HUES6 (cell line): ENCODE measurements around the gene PCSK6.

Experiments used
- H3K27ac ChIP-seq: 2 replicates; pipeline ENCODE4 v1.7.0; 2013; ENCODE audit warnings: low read depth, mild to moderate bottlenecking, low read length, inconsistent platforms
- H3K27me3 ChIP-seq: 2 replicates; pipeline ENCODE4 v1.6.1; 2013; ENCODE audit warnings: low read length; ENCODE audit not compliant: control insufficient read depth, insufficient read depth
- H3K36me3 ChIP-seq: 2 replicates; pipeline ENCODE4 v1.6.1; 2013; ENCODE audit warnings: low read length; ENCODE audit not compliant: control insufficient read depth, insufficient read depth
- H3K4me1 ChIP-seq: 2 replicates; pipeline ENCODE4 v1.6.1; 2013; ENCODE audit warnings: low read length; ENCODE audit not compliant: control insufficient read depth, insufficient read depth
- H3K4me3 ChIP-seq: 2 replicates; pipeline ENCODE4 v1.5.1; 2013; ENCODE audit warnings: low read depth, low read length
- H3K9ac ChIP-seq: one replicate; pipeline ENCODE4 v1.6.1; 2013; ENCODE audit warnings: mild to moderate bottlenecking, low read length
- H3K9me3 ChIP-seq: 2 replicates; pipeline ENCODE4 v1.6.1; 2013; ENCODE audit warnings: low read depth, low read length; ENCODE audit not compliant: control insufficient read depth, insufficient read depth

The PCSK6 gene

DNA sequence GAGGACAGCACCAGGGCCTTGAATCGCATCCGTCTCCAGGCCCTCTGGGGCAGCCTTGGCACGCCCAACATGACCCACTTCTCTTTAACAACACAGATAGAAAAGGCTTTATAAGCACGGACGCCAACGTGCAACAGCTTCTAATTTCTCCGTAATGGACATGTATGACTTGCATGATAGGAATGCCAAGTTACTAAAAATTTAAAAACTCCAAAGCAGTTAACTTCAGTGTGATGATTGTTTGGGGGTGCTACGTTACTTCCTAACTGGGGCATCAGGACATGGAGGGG is 163.5 kb downstream of the PCSK6 start:
- H3K36me3 ChIP-seq, result no peaks in the 10 kb centered on the region
- H3K27me3 ChIP-seq, result peaks cover 14% of the 10 kb centered on the region; the same call in 1 of the 2 replicates
- H3K4me3 ChIP-seq, result no peak overlapping the region
- no peaks in the 10 kb centered on the region for H3K4me1 ChIP-seq
- no peak overlapping the region for H3K9ac ChIP-seq
- H3K9me3 ChIP-seq, result no peaks in the 10 kb centered on the region
- no peak overlapping the region for H3K27ac ChIP-seq

- peaks cover 14% of the 10 kb centered on the region; the same call in 1 of the 2 replicates for H3K27me3 ChIP-seq
- H3K9me3 ChIP-seq, result no peaks in the 10 kb centered on the region
- no peaks in the 10 kb centered on the region for H3K36me3 ChIP-seq
- no peak overlapping the region for H3K9ac ChIP-seq
- no peak overlapping the region for H3K27ac ChIP-seq
- H3K4me1 ChIP-seq, result no peaks in the 10 kb centered on the region
- H3K4me3 ChIP-seq, result no peak overlapping the region
These were observed 164.1 kb downstream of the PCSK6 start for GRCh38 chr15:101325263-101326025.

DNA sequence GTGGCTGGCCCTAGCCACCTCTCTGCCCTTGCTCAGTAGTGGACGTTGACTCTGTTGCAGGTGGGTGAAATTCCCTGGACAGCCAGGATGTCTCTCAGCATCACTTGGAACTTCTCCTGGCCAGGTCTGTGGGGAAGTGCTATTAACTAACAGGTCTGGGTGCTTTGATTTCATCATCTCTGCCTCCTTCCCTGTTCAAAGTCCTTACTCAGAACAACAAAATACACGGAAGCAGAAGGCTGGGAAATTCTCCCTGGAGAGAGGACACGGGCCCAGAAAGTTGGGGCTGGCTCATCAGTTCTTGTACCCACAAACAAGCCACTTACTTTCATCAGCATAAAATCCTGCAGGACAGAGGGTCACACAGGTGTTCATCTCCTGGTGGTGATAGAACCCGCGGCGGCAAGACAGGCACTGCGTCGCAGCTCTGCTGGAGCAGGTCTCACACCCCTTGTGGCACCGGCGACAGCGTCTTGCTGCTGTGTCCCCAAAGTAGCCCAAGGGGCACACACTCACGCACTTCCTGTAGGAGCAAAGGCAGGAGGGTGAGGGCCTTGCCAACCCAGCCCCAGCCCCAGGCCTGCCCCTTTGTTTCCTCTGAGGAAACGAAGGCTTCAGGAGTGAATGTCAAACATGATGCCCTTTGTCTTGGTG is 164.9 kb downstream of the PCSK6 start:
- Histone ChIP-seq H3K9me3 (no peaks in the 10 kb centered on the region), H3K27ac (no peak overlapping the region), H3K4me1 (no peaks in the 10 kb centered on the region), H3K9ac (no peak overlapping the region), H3K4me3 (no peak overlapping the region), H3K27me3 (peaks cover 8% of the 10 kb centered on the region; the same call in 1 of the 2 replicates), H3K36me3 (no peaks in the 10 kb centered on the region)

- Histone ChIP-seq H3K9ac (no peak overlapping the region), H3K27ac (no peak overlapping the region), H3K27me3 (0 out of 2 replicates have a peak, but pooled peaks cover 5% of the 10 kb centered on the region), H3K4me1 (no peaks in the 10 kb centered on the region), H3K9me3 (no peaks in the 10 kb centered on the region), H3K36me3 (no peaks in the 10 kb centered on the region), H3K4me3 (no peak overlapping the region)
These were observed 165.5 kb downstream of the PCSK6 start for GRCh38 chr15:101323793-101324523.

GRCh38 chr15:101322854-101323477 is 166.5 kb downstream of the PCSK6 start:
- H3K4me1 ChIP-seq, result no peaks in the 10 kb centered on the region
- no peaks in the 10 kb centered on the region for H3K9me3 ChIP-seq
- 0 out of 2 replicates have a peak, but pooled peaks cover under 1% of the 10 kb centered on the region for H3K27me3 ChIP-seq
- no peak overlapping the region for H3K4me3 ChIP-seq
- H3K9ac ChIP-seq, result no peak overlapping the region
- no peak overlapping the region for H3K27ac ChIP-seq
- no peaks in the 10 kb centered on the region for H3K36me3 ChIP-seq

- Histone ChIP-seq H3K4me3 (no peak overlapping the region), H3K4me1 (no peaks in the 10 kb centered on the region), H3K36me3 (no peaks in the 10 kb centered on the region), H3K27me3 (no peaks in the 10 kb centered on the region), H3K9me3 (no peaks in the 10 kb centered on the region), H3K9ac (no peak overlapping the region), H3K27ac (no peak overlapping the region)
These were observed 167.4 kb downstream of the PCSK6 start for GRCh38 chr15:101322016-101322695.

- Histone ChIP-seq H3K27me3 (no peaks in the 10 kb centered on the region), H3K36me3 (no peaks in the 10 kb centered on the region), H3K9me3 (no peaks in the 10 kb centered on the region), H3K4me1 (no peaks in the 10 kb centered on the region), H3K4me3 (no peak overlapping the region), H3K27ac (no peak overlapping the region), H3K9ac (no peak overlapping the region)
These were observed 168.9 kb downstream of the PCSK6 start for GRCh38 chr15:101320501-101321052.

DNA sequence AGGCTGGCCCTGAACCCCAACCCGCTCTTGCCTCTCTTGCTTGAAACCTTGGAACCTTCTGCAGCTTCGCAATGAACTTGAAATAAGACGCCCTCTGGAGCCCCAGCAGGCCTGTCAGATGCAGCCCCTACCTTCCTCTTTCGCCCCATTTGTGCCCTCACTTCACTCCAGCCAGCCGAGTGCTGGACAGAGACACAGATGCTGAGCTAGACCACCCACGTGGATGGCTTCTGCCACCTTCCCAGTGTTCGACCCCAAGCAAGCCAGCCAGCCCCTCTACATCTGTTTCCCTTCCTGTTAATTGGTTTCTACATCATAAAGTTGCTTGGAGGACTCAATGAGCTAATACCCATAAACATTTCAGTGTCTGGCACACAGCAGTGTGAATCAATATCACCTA is 170.7 kb downstream of the PCSK6 start:
- Histone ChIP-seq H3K4me3 (no peak overlapping the region), H3K27ac (no peak overlapping the region), H3K36me3 (no peaks in the 10 kb centered on the region)

DNA sequence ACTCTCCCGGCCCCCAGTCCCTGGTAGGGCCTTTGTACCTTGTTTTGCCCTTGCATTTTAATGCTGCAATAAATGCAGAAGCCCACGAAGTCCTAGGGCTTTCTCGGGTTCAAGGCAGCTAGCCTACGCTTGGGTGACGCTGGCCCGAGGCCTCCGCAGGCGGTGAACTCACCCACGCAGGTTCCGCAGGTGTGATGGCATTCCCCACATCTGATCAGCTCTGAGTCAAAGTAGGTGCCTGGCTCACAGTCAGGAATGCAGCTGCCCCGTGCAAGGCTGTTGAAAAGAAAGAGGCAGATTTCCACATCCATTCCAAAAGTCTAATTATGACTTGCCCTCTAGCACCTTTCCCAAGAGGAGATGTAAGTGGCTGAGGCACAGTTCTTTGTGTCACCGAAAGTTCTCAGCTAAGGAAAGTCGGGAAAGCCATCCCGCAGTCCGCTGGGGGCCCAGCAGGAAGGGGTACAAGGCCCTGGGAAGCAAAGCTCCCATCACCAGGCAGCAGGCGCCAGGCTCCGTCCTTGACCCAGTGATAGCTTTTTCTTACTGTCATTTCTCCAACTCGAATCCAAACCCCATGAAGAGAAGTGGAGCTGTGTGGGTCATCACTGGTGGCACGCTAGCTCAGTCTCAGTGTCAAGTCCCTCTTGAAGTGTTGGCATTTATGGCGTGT is 171.2 kb downstream of the PCSK6 start:
- Histone ChIP-seq H3K9ac (no peak overlapping the region), H3K4me1 (no peaks in the 10 kb centered on the region), H3K27me3 (no peaks in the 10 kb centered on the region), H3K27ac (no peak overlapping the region), H3K36me3 (no peaks in the 10 kb centered on the region), H3K4me3 (no peak overlapping the region), H3K9me3 (no peaks in the 10 kb centered on the region)

More for the DNA sequence above, 170.7 kb downstream of the PCSK6 start:
- H3K4me1 ChIP-seq, result no peaks in the 10 kb centered on the region
- no peak overlapping the region for H3K9ac ChIP-seq
- H3K9me3 ChIP-seq, result no peaks in the 10 kb centered on the region
- H3K27me3 ChIP-seq, result no peaks in the 10 kb centered on the region

DNA sequence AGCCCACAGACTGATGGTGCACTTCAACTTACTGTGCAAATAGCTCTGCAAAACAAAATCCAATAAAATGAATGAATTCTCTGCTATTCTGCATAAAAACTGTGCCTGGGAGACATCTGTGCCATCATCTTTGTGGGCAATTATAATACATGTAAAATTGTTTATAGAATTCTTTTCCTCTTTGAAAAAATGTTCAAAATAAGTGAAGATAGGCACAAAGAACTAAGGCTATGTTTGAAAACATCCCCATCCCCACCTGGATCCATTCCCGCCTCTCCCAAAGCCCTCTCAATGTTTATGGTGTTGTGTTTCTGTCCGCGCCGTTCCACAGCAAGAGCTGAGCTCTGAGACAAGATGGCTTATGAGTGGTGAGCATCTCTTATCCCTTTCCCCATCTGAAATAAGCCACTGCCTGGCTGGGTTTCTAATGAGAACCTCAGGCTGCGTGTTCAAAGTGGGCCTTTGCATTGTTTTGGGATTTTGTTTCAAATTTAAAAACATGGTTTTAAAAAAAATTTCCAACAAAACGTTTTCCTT is 172.1 kb downstream of the PCSK6 start:
- Histone ChIP-seq H3K9ac (no peak overlapping the region), H3K9me3 (no peaks in the 10 kb centered on the region), H3K36me3 (no peaks in the 10 kb centered on the region), H3K4me3 (no peak overlapping the region), H3K4me1 (no peaks in the 10 kb centered on the region), H3K27ac (no peak overlapping the region), H3K27me3 (no peaks in the 10 kb centered on the region)
